Epithelial cell of proximal tubule (primary cell): ENCODE data around the gene IFT80. TPM values are rescaled to one million over a fixed set of nuclear protein-coding genes. Genes with fewer than 3 reads are reported as not detected.

ENCODE experiments used
- DNase-seq: peaks from one replicate; pipeline ENCODE4 v3.0.0-alpha.2; 2011; ENCODE audit warnings: low read depth
- H3K4me3 ChIP-seq: 2 replicates; pipeline ENCODE4 v1.5.1; 2011; ENCODE audit warnings: low read depth, mild to moderate bottlenecking, low read length
- CTCF ChIP-seq: conservative IDR thresholded peaks from 2 replicates; pipeline ENCODE4 v1.5.1; 2012; ENCODE audit warnings: low read depth, mild to moderate bottlenecking, low read length
- total RNA-seq: library from RNA; depleted of rRNA; stranded (reverse); fragments of >200 nt; gene quantifications from 2 replicates; pipeline ENCODE4 v1.2.3, GENCODE V29; 2015

The IFT80 gene
- total RNA-seq, 1 donor from 2014 or later = 25.7 TPM

- no peak for DNase-seq
- no peak for TF ChIP-seq CTCF
- H3K4me3 ChIP-seq = no peak overlapping the region
Measured at GRCh38 chr3:160210341-160210740, 188.7 kb downstream of the IFT80 start.

Other genes with a start within 250 kb of the IFT80 start
- gene C3orf80, start 173.8 kb downstream of the IFT80 start, total RNA-seq = not detected in 2 replicates
- 90.6 and 100 TPM in 2 replicates for gene SMC4, start 425 bp upstream of the IFT80 start, total RNA-seq
- gene TRIM59, start 50.6 kb upstream of the IFT80 start, total RNA-seq = 33.0 and 49.8 TPM in 2 replicates
- 17.0 and 27.7 TPM in 2 replicates for gene KPNA4, start 166.3 kb upstream of the IFT80 start, total RNA-seq